RCC 7860 (cell line): Measurements from ENCODE around the gene TMTC4.
"Not testable (repeated sequence)": the region's sequence is repeated elsewhere in the genome, so short reads cannot be mapped to it uniquely, and the experiment has no call there.

Source experiments
- DNase-seq: peaks from one replicate; pipeline ENCODE4 v3.0.0-alpha.2; 2015; ENCODE audit warnings: low spot score
- FAIRE-seq: peaks from 2 replicates; lab custom pipeline; 2012; peaks lifted over from hg19 to GRCh38; lab: Jason Lieb, UNC

The TMTC4 gene

DNA sequence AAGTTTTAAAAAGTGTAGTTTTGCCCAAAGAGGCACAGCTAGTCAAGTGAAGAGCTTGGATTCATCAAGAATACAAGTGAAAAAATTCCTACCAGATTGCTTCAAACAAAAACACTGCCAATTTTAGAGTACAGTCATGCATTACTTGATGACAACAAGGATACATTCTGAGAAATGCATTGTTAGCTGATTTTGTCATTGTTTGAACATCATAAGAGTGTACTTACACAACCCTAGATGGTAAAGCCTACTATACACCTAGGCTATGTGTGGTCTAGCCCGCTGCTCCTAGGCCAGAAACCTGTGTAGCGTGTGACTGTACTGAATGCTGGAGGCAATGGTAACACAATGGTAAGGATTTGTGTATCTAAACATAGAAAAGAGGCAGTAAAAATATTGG is 41.1 kb downstream of the TMTC4 start:
- peak; percentile 73 for DNase-seq

DNA sequence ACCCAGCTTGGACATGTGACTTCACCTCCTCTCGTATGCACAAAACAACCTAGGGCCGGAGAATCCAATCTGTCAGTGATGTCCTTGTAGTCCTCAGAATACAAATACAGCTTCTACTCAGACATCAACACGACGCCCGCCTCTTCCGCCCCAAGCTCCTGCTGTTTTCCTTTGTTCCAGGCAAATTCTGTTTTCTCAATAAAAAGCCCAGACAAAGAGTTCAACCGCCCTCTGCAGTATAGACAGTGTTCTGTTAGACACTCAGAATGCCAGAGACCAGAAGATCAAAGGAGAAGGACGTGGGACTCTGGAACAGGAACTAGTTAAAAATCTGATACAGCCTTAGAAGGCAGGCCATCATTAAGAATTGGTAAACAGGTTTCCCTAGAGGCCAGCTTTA is 44.0 kb downstream of the TMTC4 start:
- DNase-seq, result no peak

More for the DNA sequence above, 41.1 kb downstream of the TMTC4 start:
- FAIRE-seq, result no peak

DNA sequence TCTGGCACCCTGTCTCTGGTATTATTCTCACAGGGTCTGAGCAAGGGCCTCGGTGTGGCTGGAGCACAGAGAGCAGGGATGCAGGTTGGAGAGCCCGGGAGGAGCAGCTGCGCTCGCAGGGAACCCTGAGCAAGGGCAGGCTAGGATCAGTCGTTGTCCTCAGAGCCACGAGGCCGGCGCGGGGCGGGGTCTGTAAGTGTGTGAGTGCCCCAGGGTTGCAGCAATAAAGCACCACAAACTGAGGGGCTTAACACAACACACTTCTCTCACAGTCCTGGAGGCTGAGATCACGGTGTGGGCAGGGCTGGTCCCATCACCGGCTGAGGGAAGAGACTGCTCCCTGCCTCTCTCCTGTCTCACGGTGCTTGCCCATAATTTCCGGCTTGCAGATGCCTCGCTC is 47.5 kb downstream of the TMTC4 start:
- FAIRE-seq, result no peak
- no peak for DNase-seq

More for the DNA sequence above, 44.0 kb downstream of the TMTC4 start:
- no peak for FAIRE-seq

DNA sequence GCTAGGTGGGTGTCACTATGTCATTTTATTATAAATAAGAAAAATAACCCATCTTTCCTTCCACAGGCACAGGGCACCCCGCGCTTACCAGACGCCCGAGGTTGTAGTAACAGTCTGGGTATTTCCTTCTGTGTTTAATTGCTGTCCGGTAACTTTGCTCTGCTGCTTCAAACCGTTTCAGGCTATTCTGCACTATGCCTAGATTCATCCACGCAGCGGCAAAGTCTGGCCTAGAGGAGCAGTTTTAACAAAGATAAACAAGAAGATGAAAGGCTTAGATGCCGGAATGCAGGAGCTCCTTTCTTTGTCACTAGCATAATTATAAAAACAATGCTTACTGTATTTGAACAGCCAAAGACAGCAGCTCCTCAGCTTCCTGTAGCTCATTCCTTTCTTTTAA is 49.1 kb downstream of the TMTC4 start:
- no peak for DNase-seq
- no peak for FAIRE-seq

DNA sequence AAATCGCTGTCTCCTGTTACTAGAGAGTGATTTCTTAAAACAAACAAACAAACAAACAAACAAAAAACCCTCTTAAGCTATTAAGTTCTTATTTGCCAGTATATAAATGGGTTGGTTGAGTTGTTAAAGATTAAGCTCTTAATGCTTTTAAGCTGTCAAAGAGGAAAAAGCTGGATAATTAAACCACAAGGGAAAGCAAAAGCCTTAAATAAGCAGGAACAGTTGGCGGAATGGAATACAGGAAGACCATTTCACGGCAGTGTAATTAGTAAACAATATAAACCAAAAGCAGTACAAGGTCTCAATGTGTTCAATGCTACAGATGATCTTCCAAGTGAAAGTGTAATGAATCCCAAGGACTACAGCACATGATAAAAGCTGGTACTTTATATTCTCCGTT is 53.8 kb downstream of the TMTC4 start:
- DNase-seq (no peak), FAIRE-seq (no peak)

DNA sequence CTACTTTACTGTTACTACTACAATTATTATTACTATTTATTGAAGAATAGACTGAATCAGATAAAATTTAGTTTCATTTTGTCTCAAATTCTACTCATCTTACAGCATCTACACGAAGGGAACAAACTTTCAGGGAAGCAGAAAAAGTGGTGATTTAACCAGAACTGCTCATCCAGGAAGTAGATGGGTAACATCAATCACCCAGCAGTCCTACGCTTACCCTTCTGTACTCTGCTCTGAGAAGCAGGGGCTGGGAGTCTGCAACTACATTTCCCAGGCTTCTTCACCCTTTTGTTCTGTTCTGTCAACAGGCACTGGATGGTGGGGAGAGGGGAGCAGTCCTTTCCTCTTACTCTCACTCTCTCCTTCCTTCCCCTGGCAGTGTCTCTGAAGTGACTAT is 54.7 kb downstream of the TMTC4 start:
- FAIRE-seq, result no peak

DNA sequence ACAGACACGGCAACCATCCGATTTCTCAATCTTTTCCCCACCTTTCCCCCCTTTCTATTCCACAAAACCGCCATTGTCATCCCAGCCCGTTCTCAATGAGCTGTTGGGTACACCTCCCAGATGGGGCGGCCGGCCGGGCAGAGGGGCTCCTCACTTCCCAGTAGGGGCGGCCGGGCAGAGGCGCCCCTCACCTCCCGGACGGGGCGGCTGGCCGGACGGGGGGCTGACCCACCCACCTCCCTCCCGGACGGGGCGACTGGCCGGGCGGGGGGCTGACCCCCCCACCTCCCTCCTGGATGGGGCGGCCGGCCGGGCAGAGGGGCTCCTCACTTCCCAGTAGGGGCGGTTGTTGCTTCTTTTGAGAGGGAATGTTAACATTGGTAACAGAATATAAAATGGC is 55.7 kb downstream of the TMTC4 start:
- not testable (repeated sequence) for FAIRE-seq, DNase-seq

More for the DNA sequence above, 54.7 kb downstream of the TMTC4 start:
- no peak for DNase-seq

DNA sequence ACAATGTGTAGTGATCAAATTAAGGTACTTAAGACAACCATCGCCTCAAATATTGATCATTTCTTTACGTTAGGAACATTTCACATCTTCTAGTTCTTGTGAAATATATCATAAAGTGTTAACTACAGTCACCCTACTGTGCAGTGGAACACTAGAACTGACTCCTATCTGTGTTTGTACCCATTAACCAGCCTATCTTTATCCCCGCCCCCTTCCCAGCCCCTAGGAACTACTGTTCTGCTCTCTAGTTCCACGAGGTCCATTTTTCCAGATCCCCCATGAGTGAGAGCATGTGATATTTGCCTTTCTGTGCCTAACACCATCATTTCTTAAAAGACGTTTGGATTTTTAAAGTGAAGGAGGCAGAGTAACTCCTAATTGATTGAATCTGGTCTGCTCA is 61.6 kb downstream of the TMTC4 start:
- DNase-seq (no peak), FAIRE-seq (no peak)

DNA sequence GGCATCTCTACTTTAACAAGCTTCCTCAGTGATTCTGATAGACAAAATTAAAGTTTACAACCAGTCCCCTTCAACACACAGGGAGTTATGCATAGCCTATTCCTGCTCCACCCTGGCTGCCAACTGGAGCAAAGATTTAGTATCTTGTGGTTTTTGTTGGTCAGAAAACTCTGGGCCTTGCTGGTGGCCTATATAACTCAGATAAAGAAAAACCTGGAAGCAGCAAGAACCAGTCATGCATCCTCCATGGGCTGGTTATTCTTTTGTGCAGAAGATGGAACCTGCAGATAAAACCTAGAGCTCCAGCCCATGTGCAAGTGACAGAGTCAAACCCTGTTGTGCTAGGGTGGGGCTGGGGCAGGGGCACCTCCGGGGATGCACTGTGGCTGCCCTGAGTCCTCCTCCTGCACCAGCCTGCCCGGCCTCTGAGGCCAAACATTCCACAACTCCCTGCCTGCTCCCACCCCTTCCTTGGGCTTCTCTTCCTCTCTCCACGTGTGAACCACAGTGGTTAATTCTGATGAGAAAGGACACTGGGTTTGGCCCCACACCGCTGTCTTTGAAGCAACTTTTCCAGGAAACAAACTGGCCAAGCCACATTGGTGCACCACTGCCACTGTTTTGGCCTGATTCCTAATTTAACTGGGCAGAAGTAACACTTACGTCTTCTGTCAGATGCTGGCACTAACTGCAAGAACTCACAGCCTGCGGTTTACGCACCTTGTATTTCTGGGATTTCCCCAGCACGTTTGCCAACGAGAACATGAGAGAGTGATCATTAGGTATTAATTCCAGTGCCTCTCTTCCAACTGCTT is 62.7 kb downstream of the TMTC4 start:
- FAIRE-seq (no peak), DNase-seq (no peak)

DNA sequence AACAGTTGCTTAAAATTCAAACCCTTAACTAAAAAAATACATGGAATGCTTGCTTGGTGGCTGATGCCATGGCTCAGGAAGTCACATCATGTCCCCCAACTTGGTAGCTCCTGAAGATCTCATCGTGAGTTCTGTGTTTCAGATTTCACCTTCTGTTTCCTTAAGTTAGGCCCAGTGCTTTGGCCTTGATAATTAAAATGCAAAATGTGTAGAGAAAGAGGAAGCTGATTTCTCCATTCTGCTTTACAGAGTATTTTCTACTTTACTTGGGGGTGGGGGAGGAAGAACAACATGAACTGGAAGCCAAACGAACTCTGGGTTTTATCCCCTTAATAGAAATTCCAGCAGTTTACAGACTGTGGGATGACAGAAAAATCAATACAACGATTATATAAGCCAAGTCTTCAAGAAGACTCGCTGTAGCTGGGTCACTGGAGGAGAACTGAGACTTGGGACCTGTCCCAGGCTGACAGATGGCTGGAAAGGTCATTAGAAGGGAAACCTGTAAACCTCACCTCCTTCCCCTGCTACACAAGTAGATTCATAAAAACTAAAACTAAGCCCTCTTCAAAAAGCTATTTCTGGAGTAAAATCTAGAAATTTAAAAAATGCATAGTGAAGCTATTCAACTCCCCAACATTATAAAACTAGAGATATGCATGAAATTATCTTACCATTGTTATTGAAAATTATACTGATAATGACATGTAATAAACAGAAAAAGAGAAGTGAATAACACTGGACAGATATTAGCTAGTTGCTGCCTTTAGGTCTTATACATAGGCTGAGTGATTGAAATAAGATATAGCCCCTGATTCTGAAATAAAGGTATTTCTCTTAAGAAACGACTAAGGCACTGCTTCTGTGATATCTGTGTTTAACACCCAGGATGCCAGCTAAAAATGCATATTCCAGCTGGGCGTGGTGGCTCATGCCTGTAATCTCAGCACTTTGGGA is 63.9 kb downstream of the TMTC4 start:
- DNase-seq (no peak), FAIRE-seq (no peak)

DNA sequence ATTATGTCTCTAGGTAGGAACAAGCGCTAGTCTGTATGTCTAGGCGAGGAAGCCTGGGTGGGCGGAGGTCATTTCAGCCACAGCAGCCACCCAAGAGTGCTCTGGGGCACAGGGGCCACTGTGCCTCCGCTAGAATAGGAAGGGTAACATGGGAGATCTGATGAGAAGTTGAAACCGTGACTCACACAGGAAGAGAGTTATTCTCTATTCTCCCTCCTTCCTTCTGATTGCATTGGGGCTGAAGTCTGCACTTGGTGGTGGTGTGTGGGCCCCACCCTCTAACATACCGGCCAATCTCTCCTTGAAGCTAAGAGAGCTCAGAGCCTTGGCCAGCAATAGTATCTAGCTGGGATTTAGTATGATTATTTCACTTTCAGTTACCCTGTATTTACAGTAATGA is 65.7 kb downstream of the TMTC4 start:
- FAIRE-seq, result no peak

DNA sequence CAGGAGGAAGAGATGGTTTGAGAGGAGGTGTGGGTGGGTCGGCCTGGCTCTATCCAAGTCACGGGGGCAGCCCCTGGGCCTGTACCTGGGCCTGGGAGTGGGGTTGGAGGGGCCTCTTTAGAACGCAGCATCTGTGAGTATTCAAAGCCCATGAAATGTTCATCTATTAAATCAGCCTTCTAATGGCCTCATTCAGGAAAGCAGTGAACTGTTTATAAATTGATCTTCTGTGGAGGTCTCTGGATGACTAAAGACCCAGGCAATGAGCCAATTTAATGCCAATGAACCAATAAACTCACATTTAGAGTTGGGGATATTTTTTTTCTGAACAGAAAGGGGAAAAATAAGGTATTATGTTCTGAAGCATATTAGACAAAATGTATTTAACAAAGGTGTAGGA is 66.1 kb downstream of the TMTC4 start:
- DNase-seq (no peak), FAIRE-seq (no peak)

More for the DNA sequence above, 65.7 kb downstream of the TMTC4 start:
- DNase-seq, result no peak

DNA sequence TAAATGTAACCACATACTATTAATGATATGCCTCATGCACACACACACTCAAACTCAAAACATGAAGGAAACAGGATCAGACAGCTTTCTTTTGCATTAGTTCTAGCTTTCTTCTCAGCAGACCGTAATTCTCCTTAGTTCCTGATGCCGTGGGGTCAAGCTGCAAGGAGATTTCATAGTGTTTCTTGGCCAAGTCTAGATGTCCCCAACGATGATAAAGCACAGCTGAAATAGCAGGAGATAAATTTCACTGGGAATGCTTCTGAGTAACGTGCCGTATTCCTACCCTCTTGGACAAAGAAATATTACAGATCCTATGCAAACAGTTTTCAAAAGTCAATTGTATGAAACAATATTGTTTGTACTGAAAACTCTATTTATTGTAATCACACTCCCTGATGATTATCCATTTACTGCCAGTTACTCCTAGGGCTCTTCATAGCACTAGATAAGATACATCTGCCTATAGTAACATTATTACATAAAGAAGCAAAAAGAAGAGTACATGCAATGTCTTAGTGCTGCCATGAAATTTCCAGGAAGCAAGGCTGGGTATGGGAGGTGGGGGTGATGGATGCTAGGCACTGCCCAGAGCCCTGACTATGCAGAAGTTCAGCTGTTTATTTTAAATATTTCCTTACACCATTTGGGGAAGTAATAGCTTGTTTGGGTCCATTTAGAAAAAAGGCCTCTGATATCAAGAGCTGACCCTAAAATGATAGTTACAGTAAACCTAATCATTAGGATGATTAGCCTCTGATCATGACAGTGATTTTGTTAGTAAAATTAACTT is 69.5 kb downstream of the TMTC4 start:
- no peak for DNase-seq
- no peak for FAIRE-seq

DNA sequence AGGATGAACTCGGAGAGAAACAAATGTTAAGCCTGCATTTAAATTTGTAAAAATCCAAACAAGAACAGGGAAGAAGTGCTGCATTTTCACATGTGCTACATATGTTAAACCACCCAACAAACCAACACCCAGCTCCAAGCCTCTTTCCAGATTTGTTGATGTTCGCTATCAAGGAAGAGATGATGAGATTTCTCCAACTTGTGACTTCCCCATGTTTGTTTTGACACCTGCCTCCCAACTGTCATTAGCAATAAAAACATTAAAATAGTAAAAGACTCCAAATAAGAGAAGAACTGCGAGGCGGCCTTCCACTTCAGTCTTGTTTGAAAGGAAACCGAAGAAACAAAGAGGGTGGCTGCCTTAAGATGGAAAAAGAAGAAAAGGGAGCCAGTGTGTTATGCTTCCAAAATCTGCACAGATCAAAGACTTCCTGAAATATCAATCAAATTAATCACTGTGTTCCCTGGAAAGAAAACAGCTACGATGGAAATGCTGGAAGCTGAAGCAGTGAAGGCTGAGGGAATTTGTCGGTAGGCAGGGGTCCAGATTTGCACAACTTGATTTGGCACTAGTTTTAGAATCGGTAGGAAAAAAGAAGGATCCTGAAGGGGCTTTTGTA is 72.0 kb downstream of the TMTC4 start:
- FAIRE-seq (no peak), DNase-seq (no peak)

DNA sequence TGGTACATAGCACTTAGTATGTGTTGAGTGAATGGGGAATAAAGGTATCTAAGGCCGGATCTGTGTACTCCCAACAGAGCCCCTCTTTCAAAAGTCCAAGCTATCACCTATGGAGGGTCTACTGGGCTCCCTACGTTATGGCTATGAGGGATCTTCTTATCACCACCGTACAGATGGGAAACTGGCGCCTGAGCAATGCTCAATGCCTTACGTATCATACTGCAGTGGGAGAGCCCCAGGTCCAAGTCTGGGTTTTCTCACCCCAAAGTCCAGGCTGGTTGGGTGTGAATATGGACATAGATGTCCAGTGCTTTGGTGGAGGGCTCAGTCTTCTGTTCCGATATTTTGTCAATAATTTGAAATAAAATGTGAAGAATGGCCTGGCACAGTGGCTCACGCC is 72.9 kb downstream of the TMTC4 start:
- FAIRE-seq, result no peak
- DNase-seq, result no peak

DNA sequence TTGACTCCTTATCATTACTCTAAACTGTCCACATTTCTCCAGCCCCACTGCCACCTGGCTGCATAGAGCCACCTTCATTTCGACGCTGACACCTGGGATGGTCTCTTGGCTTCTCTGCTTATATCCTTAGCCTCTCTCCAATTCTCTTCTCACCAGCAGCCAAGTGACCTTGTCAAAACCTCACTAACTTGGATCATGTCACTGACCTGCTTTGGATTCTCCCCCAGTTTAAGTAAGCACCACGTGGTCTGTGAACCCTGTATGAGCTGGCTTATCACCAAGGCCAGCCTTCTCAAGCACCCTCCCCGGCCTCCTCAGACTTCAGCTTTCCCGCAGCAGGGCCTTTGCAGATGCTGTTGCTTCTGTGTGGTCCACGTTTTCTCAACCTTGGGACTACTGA is 73.7 kb downstream of the TMTC4 start:
- FAIRE-seq (no peak), DNase-seq (no peak)

DNA sequence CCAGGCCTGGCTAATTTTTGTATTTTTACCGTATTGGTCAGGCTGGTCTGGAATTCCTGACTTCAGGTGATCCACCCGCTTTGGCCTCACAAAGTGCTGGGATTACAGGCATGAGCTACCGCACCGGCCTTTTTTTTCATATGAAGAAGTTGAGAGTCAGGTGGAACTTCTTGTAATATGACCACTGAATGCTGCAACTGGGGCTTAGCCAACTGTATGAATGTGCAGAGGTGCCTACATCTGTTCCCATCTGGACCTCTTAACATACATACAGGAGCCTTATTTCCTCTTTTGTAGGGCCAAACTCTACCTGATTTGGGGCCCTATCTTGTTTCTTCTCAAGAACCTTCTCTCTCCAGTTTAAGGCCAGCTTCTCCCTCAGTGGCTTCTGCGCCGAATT is 74.1 kb downstream of the TMTC4 start:
- FAIRE-seq (no peak), DNase-seq (no peak)

DNA sequence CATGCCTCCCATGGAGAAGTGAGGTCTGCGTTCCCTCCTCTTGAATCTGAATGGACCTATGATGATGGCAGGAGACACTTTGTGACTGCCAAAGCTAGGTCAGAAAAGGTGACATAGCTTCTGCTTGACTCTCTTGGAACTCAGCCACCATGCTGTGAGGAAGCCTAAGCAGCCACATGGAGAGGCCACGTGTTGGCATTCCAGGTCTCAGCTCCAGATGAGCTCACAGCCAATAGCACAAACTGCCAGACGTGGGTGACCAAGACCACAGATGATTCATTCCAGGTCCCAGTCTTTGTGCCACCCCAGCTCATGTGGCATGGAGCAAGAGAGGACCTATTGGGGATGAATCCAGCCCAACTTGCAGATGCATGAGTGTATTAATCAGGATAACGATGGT is 77.3 kb downstream of the TMTC4 start:
- peak; percentile 68 for DNase-seq

DNA sequence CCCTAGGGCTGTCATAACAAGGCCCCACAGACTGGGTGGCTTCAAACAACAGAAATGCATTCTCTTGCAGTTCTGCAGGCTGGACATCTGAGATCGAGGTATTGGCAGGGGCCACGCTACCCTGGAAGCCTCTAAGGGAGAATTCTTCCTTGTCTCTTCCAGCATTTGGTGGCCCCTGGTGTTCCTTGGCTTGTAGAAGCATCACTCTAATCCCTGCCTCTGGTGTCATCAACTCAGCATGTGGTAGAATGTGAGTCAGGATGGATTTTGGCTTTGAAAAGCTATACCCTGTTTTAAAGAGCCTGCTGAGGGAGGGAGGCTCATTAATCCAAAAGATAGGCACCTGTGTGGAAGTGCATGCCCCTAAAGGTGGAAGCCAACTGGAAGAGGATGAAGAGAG is 78.1 kb downstream of the TMTC4 start:
- DNase-seq (no peak), FAIRE-seq (no peak)

More for the DNA sequence above, 77.3 kb downstream of the TMTC4 start:
- no peak for FAIRE-seq

DNA sequence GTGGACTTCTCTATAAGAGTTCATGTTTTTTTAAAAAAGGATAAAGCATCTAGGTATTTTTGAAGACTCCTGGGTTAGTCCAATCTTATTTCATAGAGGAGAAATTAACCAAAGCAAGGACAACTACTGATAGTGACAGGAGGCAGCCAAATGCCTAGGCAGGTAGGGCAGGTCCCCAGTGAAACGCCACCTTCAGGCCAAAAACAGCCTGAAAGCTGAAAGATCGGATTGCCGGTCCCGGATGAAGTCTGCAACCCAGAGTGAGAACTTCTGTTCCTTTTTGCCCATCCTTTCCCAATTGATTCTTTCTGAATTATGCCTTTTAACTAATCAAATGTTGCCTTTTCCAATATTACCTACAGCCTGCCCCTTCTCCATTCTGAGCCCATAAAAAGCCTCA is 79.9 kb downstream of the TMTC4 start:
- no peak for FAIRE-seq
- no peak for DNase-seq

DNA sequence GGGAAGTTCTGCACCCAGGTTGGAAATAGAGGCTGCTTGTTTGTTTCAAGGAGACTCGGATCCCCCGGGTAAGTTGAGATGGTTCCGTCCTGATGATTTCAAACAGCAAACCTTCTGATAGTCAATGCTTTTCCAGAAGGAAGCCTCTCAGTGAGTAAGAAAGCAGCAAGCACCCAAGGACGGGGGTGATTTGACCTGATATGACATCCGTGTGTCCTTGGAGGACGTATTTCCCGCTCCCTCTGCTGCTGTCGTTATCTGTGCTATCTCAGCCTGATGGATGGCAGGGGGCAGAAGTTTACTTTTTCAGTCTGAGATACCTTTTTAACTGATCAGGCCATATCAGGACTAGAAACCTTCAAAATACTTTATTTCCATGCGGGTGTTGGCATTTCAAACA is 80.3 kb downstream of the TMTC4 start:
- DNase-seq, result no peak
- FAIRE-seq, result no peak
